OCI-LY3 (cell line): Measurements from ENCODE around the gene NLK.

Source experiments
- EZH2phosphoT487 ChIP-seq: fragments of 200-600 bp; shearing (Covaris generic); IDR thresholded peaks from 2 replicates; pipeline ENCODE4 v1.6.1; 2018; ENCODE audit warnings: antibody characterized with exemption, mixed run types, low read depth
- TF ChIP-seq, protein P1 (sequence below): fragments of 200-600, 300-600 bp; sonication (generic); IDR thresholded peaks from 2 replicates; pipeline ENCODE4 v1.5.1; 2014; ENCODE audit warnings: antibody characterized with exemption, low read length, low read depth

DNA sequence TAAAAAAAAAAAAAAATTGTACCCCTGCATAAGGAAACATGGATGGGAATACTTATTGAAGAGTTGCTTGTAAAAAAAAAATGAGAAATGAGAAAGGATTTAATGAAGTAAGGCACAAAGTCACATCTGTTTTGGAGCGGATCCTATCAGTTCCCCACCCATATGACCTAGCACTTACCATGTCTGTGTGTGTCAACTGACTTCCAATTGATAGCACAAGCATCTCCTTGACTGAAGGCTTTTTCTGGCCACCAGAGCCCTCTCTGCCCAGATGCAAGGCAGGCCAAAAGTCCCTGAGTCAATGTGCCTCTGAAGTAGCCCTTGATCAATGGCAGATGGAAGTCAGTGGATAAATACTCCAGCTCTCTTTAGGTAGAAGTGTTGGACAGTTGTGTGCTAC is 13.4 kb upstream of the NLK start:
- TF ChIP-seq, protein P1, sequence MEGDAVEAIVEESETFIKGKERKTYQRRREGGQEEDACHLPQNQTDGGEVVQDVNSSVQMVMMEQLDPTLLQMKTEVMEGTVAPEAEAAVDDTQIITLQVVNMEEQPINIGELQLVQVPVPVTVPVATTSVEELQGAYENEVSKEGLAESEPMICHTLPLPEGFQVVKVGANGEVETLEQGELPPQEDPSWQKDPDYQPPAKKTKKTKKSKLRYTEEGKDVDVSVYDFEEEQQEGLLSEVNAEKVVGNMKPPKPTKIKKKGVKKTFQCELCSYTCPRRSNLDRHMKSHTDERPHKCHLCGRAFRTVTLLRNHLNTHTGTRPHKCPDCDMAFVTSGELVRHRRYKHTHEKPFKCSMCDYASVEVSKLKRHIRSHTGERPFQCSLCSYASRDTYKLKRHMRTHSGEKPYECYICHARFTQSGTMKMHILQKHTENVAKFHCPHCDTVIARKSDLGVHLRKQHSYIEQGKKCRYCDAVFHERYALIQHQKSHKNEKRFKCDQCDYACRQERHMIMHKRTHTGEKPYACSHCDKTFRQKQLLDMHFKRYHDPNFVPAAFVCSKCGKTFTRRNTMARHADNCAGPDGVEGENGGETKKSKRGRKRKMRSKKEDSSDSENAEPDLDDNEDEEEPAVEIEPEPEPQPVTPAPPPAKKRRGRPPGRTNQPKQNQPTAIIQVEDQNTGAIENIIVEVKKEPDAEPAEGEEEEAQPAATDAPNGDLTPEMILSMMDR = no peak
- no peak for TF ChIP-seq EZH2phosphoT487
